HEK293T (cell line): Measurements from ENCODE around the gene RNF13.

Experiments used
- BHLHE40 ChIP-seq: fragments of 450-650 bp; IDR thresholded peaks from 2 replicates; pipeline ENCODE4 v1.6.1; 2016; ENCODE audit warnings: mild to moderate bottlenecking, moderate library complexity, borderline replicate concordance
- CTBP1 ChIP-seq: fragments of 450-650 bp; IDR thresholded peaks from 2 replicates; pipeline ENCODE4 v1.6.1; 2016; ENCODE audit warnings: borderline replicate concordance
- FOXK2 ChIP-seq: fragments of 450-650 bp; IDR thresholded peaks from 2 replicates; pipeline ENCODE4 v1.6.1; 2016; ENCODE audit warnings: mild to moderate bottlenecking
- FOXM1 ChIP-seq: fragments of 450-650 bp; IDR thresholded peaks from 2 replicates; pipeline ENCODE4 v1.6.1; 2017; ENCODE audit warnings: mild to moderate bottlenecking, borderline replicate concordance
- HDGF ChIP-seq: fragments of 450-650 bp; IDR thresholded peaks from 2 replicates; pipeline ENCODE4 v1.6.1; 2017; ENCODE audit warnings: antibody characterized with exemption, borderline replicate concordance
- LEF1 ChIP-seq: fragments of 450-650 bp; IDR thresholded peaks from 2 replicates; pipeline ENCODE4 v1.6.1; 2017; ENCODE audit warnings: mild to moderate bottlenecking, borderline replicate concordance
- NFRKB ChIP-seq: fragments of 450-650 bp; IDR thresholded peaks from 2 replicates; pipeline ENCODE4 v1.6.1; 2016; ENCODE audit warnings: mild to moderate bottlenecking, moderate library complexity
- SP1 ChIP-seq: fragments of 450-650 bp; IDR thresholded peaks from 2 replicates; pipeline ENCODE4 v1.6.1; 2017
- SUZ12 ChIP-seq: fragments of 450-650 bp; IDR thresholded peaks from 2 replicates; pipeline ENCODE4 v1.6.1; 2016; ENCODE audit warnings: mild to moderate bottlenecking
- TARDBP ChIP-seq: fragments of 450-650 bp; IDR thresholded peaks from 2 replicates; pipeline ENCODE4 v1.6.1; 2016
- ZNF384 ChIP-seq: fragments of 450-650 bp; IDR thresholded peaks from 2 replicates; pipeline ENCODE4 v1.6.1; 2016

DNA sequence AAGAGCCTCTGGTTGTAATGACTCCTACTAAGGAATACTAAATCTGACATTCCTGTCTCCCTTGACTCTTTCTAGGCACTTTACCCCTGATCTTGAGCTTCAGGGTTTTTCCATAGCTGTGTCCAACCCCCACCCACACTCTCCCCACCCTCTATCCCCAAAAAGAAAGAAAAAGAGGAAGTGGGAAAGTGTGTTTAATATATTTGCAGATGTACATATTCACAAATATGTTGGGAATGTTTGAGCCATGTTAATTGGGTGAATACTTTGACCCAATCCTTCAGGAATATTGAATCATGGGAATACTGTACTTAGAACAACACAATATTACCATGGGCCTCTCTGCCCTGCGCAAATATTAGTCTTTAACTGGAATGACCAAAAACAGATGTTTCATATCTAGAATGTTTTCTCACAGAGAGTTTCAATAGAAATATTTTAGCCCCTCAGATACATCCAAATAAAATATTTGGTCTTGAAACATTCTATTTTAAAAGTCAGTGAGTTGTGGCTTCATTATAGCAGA is 177.5 kb downstream of the RNF13 start:
- no peak for TF ChIP-seq BHLHE40
- TF ChIP-seq SP1 = no peak
- TF ChIP-seq FOXM1 = no peak
- no peak for TF ChIP-seq NFRKB
- TF ChIP-seq TARDBP = no peak
- TF ChIP-seq FOXK2 = no peak
- no peak for TF ChIP-seq ZNF384
- no peak for TF ChIP-seq SUZ12
- TF ChIP-seq LEF1 = no peak
- TF ChIP-seq CTBP1 = no peak
- TF ChIP-seq HDGF = no peak
